ENCODE data around the gene CAND2.

- TF ChIP-seq POLR2A (IDR thresholded peaks at IDR 0.05) = no peak
- no peak for TF ChIP-seq CTCF (IDR thresholded peaks at IDR 0.05)
Observed at GRCh38 chr3:12871404-12871983, 75.0 kb downstream of the CAND2 start.
